RKO (cell line): ENCODE measurements around the gene SUPT4H1.
A peak's percentile ranks its signal among the peaks of the same experiment; 100 is the strongest.

Source experiments
- DNase-seq: peaks from one replicate; pipeline ENCODE4 v3.0.0-alpha.2; 2016; ENCODE audit warnings: low spot score

Gene SUPT4H1

GRCh38 chr17:58329035-58329809, 22.8 kb downstream of the SUPT4H1 start:
- no peak for DNase-seq

DNA sequence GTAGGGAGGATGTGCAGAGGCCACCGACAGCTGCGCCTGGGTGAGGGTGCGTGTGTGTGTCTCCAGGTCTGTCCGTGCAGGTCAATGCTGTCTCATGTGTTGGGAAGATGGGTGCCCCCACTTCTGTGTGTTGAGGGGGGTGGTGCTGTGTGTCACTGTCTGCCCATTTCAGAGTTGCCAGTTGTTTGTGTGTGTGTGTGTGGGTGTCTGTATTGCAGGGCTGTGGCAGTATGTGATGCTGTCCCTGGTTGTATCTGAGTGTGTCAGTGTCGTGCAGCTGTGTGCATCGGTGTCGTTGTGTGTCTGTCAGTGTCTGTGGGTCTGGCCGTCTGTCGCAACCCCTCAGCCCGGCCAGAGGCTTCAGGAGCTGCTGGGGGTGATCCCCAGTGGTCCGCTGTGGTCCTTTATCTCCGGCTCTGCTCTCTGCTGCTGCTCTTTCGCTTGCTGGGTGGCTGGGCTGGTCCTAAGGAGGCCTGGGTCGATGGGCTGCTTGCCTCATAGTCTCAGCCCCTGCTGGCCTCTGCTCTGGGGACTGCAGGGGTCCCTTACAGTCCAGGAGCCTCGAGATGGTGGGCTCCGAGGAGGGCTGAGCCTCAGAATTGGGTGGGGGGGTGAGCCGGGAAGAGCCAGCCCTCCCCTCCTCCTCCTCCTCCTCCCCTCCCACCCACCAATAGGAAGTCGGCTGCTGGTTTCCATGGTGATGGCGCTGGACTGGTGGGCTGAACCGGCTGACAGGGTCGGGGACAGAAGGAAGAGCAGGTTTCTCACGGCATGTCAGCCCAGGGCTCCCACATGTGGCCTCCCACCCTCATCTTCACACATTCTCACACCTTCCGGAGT, 23.6 kb downstream of the SUPT4H1 start, which contains the start of gene TSPOAP1:
TSPOAP1 (minus strand) TSS at position 601 of the 840 bp plus-strand sequence. CDS start 875 bp downstream, outside the sequence.
- no peak for DNase-seq

DNA sequence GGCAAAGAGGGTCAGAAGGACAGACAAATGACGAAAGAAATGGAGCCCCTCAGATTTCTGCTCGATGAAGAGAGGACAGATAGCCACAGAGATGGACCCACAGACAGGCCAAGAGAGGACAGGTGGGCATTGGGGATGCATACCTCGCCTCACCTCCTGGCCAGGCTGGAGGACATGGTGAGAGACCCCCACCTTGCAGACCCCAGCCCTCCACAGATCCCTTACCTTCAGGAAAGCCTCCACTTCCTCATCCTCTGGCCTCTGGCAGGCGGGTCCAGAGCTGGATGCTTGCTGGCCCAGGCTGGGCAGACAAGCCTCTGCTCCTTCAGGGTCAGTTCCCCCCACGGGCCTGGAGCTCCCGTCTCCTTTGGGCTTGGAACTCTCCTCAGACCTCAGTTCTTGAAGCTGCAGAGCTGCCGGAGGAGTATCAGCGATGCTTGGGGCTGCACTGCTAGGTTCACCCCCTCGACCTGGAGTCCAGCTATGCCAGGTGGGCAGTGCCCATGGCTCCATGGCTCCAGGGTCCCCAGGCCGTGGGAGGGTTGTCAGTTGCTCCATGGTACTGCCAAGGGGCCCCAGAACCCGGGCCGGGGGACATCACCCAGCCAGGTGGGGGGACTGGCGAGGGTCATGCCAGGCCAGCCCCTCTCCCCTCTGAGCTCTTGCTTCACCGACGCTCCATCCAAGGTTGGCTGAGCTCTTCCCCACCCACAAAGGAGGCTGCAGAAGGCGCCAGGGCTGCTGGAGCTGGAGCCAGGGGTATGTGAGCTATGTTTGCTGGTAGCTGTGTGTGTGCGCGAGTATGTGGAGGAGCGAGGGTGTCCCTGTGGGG, 24.4 kb downstream of the SUPT4H1 start:
- DNase-seq = no peak

GRCh38 chr17:58326609-58327362, 25.2 kb downstream of the SUPT4H1 start:
- DNase-seq = no peak

- DNase-seq = peak; percentile 3
Measured at GRCh38 chr17:58325976-58326468, 26.0 kb downstream of the SUPT4H1 start.

DNA sequence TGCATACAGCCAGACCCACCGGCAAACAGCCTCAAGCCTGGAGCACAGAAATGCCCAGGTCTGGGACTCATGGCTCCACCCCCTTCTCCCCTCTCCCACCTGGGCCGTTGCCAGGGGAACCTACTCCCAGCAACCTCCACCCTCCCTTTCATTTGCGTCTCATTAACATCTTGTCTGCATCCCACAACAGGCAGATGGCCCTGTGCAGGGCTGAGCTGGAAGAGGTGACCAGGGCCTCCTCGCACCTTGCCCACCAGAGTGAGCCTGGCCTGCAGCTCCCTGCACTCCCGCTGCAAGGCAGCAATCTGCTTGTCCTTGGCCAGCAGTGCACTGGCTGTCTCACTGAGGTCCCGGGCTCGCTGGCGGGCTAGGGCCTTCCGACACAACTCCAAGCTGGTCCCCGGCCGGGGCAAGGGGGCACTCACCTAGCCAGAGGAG, 26.7 kb downstream of the SUPT4H1 start:
- no peak for DNase-seq

- no peak for DNase-seq
Measured at GRCh38 chr17:58324409-58325288, 27.4 kb downstream of the SUPT4H1 start.

DNA sequence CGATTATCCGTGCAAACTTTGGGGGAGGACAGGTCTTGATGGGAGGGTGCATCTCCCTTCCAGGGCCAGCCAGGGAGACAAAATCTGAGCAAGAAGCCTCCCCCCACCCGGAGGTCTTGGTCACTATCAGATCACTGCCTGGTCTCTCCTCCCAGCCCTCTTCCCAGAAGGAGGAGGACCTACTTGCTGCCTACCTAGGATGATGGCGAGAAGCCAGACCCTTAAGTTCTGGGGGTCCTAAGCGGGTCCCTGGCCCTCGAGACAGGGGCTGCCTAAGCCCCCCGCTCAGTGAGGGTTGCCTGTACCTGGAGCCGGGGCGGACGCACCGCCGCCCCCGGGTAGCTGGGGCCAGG, 28.0 kb downstream of the SUPT4H1 start:
- DNase-seq = no peak

DNA sequence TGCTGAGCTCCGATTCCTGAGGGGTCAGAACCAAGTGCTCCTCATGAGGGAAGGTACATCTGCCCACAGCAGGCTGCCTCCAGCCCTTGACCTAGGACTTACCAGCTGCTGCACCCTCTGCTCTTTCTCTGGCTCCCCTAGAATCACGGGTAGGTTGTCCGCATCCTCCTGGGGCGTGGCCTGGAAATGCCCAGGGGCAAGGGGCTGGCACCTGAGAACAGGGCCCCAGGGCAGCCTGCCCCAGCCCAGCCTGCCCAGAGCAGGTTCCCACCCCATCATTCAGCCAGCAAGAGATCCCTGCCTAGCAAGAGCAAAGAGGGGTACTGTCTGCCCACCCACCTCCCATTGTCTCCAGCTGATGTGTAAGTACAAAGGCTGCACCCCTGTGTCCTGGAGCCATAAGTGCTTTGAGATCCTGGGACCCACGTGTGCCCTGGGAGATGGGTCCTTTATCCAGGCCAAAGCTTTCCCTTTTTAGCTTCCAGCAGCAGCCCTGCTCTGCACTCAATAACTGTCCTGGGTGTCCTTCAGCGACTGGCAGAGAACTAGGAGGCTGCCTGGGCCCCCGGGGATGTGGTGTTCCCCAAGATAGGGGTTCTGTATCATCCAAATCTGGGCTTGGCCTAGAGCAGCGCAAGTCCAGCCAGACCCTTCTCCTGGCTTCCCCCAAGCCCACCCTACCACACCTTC, 28.5 kb downstream of the SUPT4H1 start:
- no peak for DNase-seq

- DNase-seq = no peak
Measured at GRCh38 chr17:58322581-58323185, 29.3 kb downstream of the SUPT4H1 start.

DNA sequence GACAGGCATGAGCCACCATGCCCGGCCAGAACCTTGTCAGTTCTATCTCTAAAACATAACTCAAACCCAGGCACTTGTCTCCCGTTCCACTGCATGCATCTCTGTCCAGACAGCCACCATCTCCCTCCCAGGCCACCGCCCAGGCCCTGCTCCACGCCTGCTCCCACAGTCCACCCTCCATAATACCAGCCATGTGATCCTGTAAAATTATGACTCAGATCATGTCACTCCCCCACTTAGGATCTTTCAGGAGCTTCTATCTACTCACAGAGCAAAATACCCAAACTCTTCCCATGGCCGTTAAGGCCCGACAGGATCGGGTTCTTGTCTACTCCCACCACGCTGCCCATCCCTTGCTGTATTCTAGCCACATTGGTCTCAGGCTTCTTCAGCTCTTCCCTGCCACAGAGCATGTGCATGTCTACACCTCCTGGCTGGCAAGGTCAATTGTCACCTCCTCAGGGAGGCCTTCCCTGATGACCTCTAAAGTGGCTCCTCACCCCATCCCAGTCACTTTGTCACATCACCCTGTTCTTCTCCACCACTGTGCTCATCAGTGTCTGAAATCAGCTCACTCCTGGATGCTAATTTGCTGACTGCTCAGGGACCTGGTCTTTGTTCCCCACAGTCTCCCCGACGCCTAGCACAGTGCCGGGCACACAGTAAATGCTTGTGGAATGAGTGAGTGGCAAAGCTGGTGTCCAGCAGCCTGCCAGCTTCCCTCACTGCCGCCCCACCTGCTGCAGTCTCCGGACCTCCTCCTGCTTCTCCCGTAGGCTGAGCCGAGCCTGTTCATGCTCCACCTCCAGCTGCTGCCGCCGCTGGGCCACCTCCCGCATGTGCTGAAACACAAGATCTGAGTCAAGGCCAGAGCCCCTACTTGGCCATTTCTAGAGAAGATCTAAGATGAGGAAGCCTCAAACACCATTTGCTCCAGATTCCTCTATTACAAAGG, 30.2 kb downstream of the SUPT4H1 start:
- no peak for DNase-seq

GRCh38 chr17:58320570-58321323, 31.3 kb downstream of the SUPT4H1 start:
- DNase-seq = no peak

DNA sequence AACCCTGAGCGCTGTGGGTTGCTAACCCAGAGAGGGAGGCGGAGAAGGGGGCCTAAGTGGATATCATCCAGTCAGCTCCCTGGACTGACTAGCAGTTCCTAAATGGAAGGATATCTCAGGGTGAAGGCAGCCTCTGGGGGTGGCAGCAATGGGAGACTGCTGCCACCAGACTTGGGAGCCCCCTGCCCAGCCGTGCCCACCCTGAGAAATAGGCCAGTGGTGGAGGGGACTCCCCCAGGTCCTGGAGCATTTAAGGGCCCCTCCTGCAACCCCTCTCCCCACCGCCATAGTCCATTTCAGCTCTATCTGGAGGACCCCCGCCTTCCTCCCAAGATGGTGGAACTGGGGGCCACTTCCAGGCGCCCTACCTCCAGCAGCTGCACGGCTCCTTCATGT, 31.8 kb downstream of the SUPT4H1 start:
- DNase-seq = no peak

DNA sequence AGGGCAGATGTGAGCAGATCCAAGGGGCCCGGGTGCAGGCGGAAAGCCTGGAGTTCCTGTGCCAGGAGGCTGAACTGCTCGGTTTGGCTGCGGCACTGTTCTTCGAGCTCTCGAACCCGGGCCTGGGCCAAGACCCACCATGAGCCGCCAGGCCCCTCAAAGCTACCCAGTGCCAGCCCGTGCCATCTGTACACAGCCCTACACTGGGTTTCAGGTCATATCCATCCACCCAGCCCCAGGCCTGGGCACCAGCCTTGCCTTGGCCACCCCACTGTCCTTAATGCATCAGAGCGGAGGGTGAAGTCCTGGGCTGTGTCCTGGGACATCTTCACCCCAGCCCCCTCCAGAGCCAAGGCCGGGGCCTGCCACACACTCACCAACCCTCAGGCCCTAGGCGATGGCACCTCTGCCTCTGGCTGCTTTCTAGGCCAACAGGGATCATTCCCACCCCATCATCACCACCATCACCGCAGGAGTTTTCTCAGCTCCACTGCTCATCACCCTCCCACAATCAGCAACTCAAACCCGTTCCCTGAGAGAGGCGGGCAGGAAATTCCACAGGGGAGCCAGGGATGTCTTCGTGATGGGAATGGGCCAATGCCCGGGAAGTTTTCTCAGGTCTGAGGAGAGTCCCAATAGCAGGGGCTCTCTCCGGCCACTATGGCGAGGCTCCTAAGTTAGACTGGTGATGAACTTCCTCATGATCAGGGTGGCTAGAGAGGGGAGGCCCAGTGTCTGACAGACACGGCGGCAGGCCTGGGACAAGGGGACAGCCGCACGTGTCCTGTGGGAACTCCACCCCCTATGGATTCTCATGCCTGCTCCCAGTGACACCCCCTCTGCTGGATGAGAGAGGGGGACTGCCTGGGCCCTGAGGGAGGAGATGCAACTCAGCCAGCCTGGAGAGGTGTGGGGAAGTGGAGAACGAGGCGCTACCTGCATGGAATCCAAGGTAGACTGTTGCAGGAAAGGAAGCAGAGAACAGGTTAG, 32.5 kb downstream of the SUPT4H1 start:
- no peak for DNase-seq

- DNase-seq = no peak
Measured at GRCh38 chr17:58318627-58319172, 33.3 kb downstream of the SUPT4H1 start.

DNA sequence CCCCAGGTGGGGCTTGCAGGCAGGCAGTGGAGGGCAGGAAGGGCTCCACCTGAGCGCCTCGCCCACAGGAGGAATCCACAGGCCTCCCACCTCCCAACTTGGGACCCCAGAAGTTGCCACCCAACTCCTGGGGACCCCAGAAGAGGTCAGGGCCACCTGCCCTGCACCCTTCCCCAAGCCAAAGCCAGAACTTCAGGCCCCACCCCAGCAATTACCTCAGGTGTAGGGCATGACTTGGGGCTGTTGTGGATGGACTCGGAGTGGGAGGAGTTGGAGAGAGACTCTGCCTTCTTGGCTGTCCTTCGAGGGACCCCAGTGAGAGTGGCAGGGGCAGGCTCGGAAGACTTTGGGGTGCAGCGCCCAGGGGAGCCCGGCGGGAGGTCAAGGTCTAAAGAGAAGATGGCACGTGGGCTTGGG, 33.9 kb downstream of the SUPT4H1 start:
- DNase-seq = no peak
